Stimulated activated CD4-positive, alpha-beta T cell treated with anti-CD3 and anti-CD28 coated beads, Interleukin-15, amount 100 ng/mL, for 48 hours (primary cell): ENCODE measurements around the gene LRP4.

Experiments
- DNase-seq, 2 donors: peaks; one replicate each; pipeline ENCODE4 v3.0.0-alpha.2; 2020; ENCODE audit warnings: low read depth in 2 of 2

LRP4 gene

GRCh38 chr11:46892838-46893237, 25.5 kb downstream of the LRP4 start:
- DNase-seq = no peak

- DNase-seq = no peak
Observed at GRCh38 chr11:46892109-46892508, 26.2 kb downstream of the LRP4 start.

- no peak for DNase-seq
Observed at GRCh38 chr11:46890665-46891064, 27.7 kb downstream of the LRP4 start.

- peak; percentile 40 to 60 for DNase-seq
Observed at GRCh38 chr11:46889689-46890475, 28.5 kb downstream of the LRP4 start.

GRCh38 chr11:46889251-46889650, 29.1 kb downstream of the LRP4 start:
- DNase-seq = no peak

- no peak for DNase-seq
Observed at GRCh38 chr11:46888636-46889035, 29.7 kb downstream of the LRP4 start.

- DNase-seq = no peak
Observed at GRCh38 chr11:46886211-46886610, 32.1 kb downstream of the LRP4 start.

- no peak for DNase-seq
Observed at GRCh38 chr11:46879056-46879585, 39.2 kb downstream of the LRP4 start.

- DNase-seq = no peak
Observed at GRCh38 chr11:46877580-46877979, 40.8 kb downstream of the LRP4 start.

GRCh38 chr11:46876471-46876870, 41.9 kb downstream of the LRP4 start:
- DNase-seq = no peak

GRCh38 chr11:46874586-46874985, 43.8 kb downstream of the LRP4 start:
- no peak for DNase-seq

GRCh38 chr11:46868912-46869311, 49.4 kb downstream of the LRP4 start:
- DNase-seq = no peak

- no peak for DNase-seq
Observed at GRCh38 chr11:46865340-46865739, 53.0 kb downstream of the LRP4 start.

GRCh38 chr11:46860218-46860617, 58.1 kb downstream of the LRP4 start:
- DNase-seq = no peak

GRCh38 chr11:46858920-46859546, 59.3 kb downstream of the LRP4 start:
- DNase-seq = no peak

GRCh38 chr11:46857666-46858065, 60.7 kb downstream of the LRP4 start:
- DNase-seq = no peak

- DNase-seq = no peak
Observed at GRCh38 chr11:46856605-46857343, 61.6 kb downstream of the LRP4 start.

- DNase-seq = no peak
Observed at GRCh38 chr11:46855863-46856262, 62.5 kb downstream of the LRP4 start.

- no peak for DNase-seq
Observed at GRCh38 chr11:46855167-46855566, 63.2 kb downstream of the LRP4 start.

- no peak for DNase-seq
Observed at GRCh38 chr11:46850829-46851380, 67.4 kb downstream of the LRP4 start.

- DNase-seq = no peak
Observed at GRCh38 chr11:46849631-46850030, 68.7 kb downstream of the LRP4 start.

- no peak for DNase-seq
Observed at GRCh38 chr11:46846510-46846830, 71.9 kb downstream of the LRP4 start.
